ENCODE measurements around the gene SDCBP2. TPM values are rescaled to one million over a fixed set of nuclear protein-coding genes. Genes with fewer than 3 reads are reported as not detected.

Gene SDCBP2
- total RNA-seq, 2 donors from 2014 or later: 262 to 489 TPM

DNA sequence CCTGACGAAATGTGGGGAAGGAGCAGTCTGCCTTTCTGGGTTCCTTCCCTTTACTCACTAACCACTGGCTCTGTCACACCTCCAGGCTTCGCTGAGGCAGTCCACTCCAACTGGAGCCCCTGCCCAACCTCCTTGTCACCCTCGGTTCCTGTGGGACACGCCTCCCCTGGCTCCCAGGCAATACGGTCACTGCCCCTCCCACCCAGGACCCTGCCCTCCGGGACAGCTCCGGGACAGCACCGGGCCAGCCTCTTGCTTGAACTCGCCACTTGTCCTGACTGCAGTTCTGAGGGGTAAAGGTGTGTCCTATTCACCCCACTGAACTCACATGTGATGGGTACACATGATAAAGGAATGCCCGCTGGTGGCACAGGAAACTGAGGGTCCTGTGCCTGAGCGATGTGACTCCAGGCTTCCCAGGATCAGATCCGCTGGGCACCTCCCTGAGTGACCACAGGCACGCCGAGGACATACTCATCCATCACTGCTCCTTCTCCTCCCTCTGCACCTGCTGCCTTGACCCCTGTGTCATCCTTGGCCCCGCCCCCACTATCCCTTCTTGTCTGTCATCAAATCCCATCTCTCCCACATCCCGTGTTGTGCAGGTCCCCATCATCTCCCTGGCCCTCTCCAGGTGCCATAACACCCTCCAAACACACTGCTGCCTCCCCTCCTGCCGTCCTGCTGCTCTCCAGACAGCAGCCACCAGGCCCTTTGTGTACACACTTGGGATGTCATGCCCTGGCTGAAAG lies 7.9 kb downstream of the SDCBP2 start:
- ATAC-seq (no peak), DNase-seq (no peak)
- intact Hi-C loops (cut with DNase I, micrococcal nuclease): no loop called here

DNA sequence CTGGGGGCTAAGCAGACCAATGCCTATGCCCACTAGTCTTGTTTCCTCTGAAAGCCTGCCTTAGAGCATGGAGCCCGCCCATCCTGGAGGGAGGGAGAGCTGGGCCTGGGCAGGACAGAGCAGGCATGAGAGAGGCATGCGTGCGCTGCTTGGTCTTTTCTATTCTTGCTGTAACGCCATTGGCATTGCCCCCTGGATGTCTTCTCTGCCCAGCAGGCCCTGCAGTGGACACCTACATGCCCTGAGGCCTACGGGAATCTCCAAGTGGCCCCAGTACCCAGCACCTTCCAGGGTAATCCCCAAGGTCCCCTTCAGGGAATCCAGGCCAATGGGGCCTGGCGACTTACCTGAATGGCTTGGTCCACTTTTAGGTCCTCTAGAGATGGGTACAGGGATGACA lies 8.9 kb downstream of the SDCBP2 start:
- ATAC-seq: no peak
- intact Hi-C loops (cut with DNase I, micrococcal nuclease): no loop called here

DNA sequence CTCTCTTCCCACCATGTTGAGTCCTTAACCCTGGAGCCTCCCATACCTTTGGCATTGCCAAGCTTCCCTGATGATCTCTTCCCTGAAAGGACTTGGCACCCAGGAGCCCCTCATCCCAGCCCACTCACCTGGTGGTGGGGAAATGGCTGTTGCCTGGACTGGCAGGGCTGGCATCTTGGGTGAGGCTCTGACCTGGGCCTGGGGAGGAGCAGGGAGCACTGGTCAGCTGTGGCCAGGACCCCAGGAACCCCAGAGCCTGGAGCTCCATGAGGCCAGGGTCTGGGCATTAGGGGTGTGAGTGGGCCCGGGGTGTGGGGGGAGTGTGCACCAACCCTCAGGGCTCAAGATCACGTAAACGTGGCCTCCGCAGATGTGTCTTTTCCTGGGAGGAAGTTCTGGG lies 9.5 kb downstream of the SDCBP2 start:
- ATAC-seq (no peak), DNase-seq (no peak)
- intact Hi-C loops (cut with DNase I, micrococcal nuclease): no loop called here

More for the DNA sequence above, 8.9 kb downstream of the SDCBP2 start:
- no peak for DNase-seq

DNA sequence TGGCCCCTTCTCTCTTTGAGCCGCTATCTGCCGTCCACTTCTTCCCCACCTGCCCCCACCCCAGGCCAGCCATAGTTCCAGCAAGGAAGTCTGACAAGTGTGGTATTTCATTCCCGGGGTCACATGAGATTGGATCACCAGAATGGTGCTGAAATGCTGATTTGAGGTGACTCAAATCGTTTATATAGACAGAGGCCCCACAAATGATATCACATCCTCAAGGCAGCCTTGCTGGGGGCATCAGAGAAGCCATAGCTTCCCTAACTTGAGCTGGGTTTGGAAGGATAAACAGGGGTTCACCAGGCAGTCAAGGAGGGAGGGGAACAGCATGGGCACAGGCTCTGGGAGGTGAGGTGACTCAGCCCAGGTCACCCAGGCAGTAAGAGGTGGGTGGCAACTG lies 9.9 kb downstream of the SDCBP2 start:
- ATAC-seq (no peak), DNase-seq (no peak)
- intact Hi-C loops (cut with DNase I, micrococcal nuclease): no loop called here

DNA sequence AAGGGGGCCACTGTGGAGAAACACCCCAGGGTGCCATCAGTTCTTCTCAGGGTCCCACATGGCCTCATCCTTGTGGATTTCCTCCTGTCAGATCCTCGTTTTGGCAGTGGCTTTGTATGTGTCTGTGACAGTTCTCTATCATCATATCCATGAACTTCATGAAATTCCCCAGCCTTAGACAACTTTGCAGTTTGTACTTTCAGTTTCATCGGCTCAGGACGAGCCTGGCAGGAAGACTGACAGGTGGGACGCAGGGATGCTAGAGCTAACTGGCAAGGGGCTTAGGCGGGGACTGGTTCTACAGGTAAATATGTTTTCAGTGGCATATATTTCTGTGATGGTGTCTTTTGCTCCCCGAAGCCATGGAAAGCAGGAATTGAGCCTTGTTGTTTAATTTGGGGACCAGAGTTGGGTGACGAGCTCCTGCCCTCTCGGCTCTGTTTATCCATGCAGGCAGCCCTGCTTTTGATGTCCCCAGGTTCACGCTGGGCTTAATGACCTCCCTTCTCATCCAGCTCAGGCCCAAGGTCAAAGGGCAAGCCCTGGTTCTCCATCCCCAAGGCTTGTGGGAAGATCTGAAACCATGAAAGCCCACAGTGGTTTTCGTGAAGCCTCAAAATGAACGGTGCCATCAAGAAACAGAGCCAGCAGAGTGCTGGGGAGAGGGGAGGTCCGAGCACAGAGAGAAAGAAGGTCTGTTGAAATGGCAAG lies 11.2 kb downstream of the SDCBP2 start:
- no peak for DNase-seq
- intact Hi-C loops (cut with DNase I, micrococcal nuclease): no loop called here
- no peak for ATAC-seq

DNA sequence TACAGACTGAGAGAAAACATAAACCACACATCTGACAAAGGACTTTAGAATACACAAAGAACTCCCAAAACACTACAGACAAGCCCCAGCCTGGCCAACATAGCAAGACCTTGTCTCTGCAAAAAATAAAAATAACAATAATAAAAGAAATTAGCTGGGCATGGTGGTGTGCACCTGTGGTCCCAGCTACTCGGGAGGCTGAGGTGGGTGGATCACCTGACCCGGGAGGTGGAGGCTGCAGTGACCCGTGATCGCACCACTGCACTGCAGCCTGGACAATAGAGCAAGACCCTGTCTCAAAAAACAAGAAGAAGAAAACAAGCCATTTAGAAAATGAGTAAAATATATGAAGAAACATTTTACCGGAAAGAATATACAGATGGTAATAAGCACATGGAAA lies 13.1 kb downstream of the SDCBP2 start:
- intact Hi-C loops (cut with DNase I, micrococcal nuclease): no loop called here
- DNase-seq: no peak
- ATAC-seq: no peak

DNA sequence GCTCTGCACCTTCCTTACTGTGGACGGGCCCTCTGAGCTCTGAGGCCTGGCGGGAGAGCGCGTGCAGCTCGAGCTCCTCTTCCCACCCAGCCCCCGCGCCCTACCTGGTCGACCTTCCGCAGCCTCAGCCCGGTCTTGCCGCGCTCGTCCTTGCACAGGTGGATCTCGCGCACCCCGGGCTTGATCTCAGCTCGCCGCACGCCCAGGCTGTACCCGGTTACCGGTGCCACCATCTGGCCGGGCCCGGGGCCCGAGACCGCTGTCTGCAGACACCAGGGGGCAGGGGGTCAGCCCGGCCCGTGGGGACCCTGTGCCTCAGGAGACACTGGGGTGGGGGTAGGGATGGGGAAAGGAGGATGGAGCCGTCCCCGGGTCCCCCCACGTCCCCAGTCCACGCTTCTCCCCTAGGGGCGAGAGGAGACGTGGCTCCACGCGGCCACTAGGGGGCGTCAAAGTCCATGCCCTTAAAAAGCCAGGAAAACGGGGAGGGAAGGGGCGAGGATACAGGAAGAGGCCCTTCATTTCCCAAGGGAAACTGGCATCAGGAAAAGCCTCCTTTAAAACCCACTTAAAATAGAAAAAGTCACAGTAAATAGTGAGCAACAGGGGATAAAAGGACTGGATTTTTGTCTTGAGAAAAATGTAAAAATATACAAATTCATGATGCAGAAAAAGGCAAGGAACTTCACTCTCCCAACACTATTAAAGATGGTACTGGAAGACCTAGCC lies 15.5 kb downstream of the SDCBP2 start:
- ATAC-seq (peak; percentile 65), DNase-seq (peak in 1 of 2 donors; percentile 76)
- intact Hi-C loops (cut with DNase I, micrococcal nuclease): loop anchor here (5.0 kb wide), 1 partner anchor 124 kb away; no protein-coding TSS in a partner anchor

DNA sequence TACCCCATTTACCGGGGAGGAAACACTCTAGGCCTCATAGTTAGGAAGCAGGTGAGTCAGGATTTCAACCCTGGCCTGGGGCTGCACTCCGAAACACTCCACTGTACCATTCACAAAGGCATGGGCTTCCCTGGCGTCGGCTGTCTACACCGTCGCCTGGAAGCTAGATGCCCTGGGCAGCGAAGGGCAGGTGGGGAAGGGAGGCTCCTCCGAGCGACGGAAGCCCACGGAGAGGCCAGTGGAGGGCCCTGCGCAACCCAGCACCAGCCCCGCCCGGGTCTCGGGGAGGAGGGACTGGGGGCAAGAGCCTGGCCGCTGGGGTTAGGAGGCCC lies 16.1 kb downstream of the SDCBP2 start:
- DNase-seq (no peak), ATAC-seq (peak; percentile 5)
- intact Hi-C loops (cut with DNase I, micrococcal nuclease): loop anchor here (5.0 kb wide), 1 partner anchor 124 kb away; no protein-coding TSS in a partner anchor

DNA sequence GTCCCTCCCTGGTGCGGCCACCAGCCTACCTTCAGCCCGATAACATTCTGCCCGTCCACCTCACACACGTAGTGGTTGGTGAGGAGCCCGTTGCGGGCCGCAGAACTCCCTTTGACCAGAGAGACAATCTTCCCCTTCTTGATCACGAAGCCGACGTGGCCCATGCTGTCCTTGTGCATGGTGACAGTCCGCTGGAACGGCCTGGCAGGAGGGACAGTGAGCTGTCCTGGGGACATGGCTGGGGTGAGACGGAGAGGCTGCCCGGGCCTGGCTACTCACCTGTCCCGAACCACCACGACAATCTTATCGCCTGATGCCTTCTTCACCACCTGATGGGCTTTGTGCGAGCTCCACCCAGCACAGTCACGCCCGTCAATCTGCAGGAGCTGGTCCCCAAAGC lies 16.6 kb downstream of the SDCBP2 start:
- intact Hi-C loops (cut with DNase I, micrococcal nuclease): loop anchor here (5.0 kb wide), 1 partner anchor 125 kb away; no protein-coding TSS in a partner anchor
- ATAC-seq: no peak
- DNase-seq: no peak

DNA sequence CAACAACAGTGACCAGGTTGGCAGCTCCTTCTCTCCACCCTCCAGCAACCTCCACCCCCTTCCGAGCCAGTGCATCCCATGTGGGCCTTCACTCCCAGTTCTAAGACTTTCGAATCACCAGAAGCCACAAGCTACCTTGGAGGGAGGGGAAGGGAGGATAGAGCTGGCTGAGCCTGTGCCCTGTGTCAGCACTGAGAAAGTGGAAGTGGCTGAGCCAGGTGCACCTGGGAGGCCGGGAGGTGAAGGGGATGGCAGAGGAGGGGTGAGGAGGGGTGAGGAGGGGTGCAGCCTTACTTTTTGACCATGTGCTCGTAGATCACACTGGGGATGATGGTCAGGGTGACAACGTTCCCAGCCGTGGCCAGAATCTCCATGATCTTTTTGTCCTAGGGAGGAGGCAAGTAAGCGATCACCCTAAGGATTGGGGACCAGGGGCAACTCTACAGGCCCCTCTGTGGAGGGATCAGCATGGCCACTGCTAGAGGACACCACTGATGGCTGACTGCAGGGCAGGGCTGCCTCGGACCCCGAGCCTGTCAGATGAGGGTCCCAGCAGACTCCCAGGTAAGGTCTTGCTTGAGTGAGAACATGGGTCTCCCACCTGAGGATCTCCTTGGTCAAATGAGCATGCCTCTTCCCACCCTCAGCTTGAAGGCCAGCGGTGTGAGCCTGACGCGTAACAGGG lies 18.3 kb downstream of the SDCBP2 start:
- intact Hi-C loops (cut with DNase I, micrococcal nuclease): loop anchor here (5.0 kb wide), 1 partner anchor 127 kb away; no protein-coding TSS in a partner anchor
- no peak for DNase-seq
- ATAC-seq: no peak

DNA sequence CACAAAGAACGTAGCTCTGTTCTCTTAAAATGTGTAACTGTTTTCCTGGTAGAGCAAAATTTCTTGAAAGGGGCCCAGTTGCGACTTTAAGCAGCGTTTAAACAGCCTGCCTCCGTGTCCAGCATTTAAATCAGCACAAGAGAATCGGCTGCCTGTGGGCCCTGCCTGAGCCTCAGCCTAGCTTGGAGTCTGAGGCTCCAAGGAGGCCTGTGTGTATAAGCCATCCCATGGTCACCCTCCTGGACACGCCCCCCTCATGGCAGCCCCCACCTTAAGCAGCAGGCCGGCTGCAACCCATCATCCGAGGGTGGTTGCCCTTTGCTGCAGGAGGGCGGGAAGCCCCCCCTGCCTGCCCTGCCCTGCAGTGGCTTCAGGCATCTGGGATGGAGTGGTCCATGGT lies 18.9 kb downstream of the SDCBP2 start:
- ATAC-seq: no peak
- intact Hi-C loops (cut with DNase I, micrococcal nuclease): loop anchor here (5.0 kb wide), 1 partner anchor 127 kb away; no protein-coding TSS in a partner anchor
- no peak for DNase-seq

DNA sequence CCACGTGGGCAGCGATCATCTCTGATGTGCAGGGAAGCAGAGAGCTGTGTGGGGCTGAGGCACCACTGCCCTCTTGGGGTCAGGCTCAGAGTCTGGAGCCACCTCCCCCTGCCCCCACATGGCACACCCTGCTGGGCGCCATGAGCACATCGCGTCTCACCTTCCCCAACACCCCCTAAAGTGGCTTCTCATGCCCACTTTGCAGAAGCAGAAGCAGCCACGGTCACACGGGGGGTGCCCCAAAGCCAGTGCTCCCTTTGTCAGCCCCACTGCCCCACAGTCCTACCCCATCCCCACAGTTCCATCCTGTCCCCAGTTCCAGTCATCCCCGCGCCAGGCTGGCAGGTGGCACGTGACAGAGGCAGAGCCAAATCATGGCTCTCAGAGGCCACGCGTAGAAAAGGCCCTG lies 19.5 kb downstream of the SDCBP2 start:
- ATAC-seq: no peak
- intact Hi-C loops (cut with DNase I, micrococcal nuclease): no loop called here
- no peak for DNase-seq

DNA sequence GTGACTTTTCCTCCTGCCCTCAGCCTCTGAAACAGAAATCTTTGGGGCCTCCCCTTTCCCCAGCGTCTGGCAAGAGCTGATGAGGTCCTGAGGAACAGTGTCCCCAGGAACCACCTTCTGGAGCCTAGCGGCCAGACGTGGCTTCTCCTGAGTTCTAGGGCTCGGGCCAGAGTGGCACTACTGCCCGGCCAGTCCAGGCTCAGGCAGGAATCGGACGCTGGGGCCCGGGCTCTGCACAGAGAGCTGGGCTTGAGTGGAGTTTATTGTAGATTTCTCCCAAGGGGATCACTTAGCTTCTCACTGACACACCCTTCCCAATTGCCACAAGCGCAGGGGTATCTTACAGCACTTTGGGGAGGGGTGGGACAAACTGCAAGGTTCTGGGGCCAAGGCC lies 20.2 kb downstream of the SDCBP2 start:
- ATAC-seq: no peak
- intact Hi-C loops (cut with DNase I, micrococcal nuclease): no loop called here

DNA sequence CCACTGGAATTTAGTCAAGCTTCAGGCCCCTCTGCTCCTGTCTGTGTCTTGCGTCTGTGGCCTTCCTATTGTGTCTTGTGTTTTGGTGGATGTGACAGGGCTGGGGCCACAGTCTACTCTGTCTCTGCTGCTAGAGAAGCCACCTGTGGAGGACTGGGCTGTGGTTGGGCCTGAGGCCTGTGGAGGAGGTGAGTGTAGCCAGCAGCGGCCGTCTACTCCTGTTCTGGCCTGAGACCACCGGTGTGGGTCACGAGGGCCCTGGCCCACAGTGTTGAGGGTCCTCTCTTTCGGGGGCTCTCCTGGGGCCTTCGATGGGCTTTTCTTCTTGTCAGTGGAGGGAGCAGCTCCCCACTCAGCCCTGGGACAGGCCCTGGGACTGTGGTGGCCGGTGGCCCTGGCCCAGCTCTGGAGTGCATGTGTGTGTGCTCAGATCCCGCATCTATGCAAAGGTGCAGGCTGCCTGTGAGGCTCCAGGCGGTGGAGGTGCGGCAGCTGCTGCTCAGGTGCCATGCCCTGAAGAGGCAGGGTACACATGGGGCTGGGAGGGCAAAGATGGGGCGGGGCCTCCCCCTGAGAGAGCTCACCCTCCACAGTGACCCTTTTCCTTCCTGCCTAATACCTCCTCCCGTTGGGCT lies 20.8 kb downstream of the SDCBP2 start:
- intact Hi-C loops (cut with DNase I, micrococcal nuclease): no loop called here
- DNase-seq (no peak), ATAC-seq (no peak)

More for the DNA sequence above, 20.2 kb downstream of the SDCBP2 start:
- no peak for DNase-seq

DNA sequence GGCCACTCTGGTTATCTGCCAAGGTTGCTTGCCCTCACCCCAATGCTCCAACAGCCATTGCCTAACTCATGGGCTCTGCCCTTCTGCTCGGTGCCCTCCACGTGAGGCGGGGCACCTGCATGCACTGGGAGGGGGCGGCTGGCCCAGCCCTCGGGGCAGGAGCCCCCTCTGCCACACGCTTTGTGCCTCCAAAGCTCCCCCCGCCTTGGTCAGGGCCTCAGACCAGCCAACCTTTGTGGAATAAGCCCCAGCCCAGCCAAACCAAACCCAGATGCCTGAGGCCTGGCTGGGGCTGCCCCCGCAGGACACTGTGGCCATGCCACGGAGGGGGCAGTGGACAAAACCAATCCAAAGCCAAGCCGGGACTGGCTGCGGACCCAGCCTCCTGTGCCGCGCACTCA lies 21.4 kb downstream of the SDCBP2 start:
- ATAC-seq: peak; percentile 5
- intact Hi-C loops (cut with DNase I, micrococcal nuclease): no loop called here
- no peak for DNase-seq

DNA sequence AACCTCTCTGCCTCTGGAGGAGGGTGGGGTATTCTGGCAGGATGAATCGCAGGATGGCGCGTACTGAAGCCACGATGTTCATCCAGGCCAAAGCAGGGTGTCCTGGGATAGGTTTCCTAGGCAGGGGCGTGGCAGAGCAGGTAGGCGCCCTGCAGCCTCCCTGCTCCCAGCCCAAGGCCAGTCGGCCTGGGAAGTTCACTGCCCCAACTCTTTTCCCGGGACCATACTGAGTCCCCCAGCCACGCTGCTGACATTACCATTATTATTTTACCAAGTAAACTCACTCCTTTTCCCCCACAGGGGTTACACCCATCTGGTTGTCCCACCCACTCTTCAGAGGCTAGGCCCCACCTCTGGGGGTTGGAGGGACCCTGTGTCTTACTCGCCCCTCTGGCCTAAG lies 21.8 kb downstream of the SDCBP2 start:
- intact Hi-C loops (cut with DNase I, micrococcal nuclease): no loop called here
- DNase-seq (no peak), ATAC-seq (peak; percentile 12)

DNA sequence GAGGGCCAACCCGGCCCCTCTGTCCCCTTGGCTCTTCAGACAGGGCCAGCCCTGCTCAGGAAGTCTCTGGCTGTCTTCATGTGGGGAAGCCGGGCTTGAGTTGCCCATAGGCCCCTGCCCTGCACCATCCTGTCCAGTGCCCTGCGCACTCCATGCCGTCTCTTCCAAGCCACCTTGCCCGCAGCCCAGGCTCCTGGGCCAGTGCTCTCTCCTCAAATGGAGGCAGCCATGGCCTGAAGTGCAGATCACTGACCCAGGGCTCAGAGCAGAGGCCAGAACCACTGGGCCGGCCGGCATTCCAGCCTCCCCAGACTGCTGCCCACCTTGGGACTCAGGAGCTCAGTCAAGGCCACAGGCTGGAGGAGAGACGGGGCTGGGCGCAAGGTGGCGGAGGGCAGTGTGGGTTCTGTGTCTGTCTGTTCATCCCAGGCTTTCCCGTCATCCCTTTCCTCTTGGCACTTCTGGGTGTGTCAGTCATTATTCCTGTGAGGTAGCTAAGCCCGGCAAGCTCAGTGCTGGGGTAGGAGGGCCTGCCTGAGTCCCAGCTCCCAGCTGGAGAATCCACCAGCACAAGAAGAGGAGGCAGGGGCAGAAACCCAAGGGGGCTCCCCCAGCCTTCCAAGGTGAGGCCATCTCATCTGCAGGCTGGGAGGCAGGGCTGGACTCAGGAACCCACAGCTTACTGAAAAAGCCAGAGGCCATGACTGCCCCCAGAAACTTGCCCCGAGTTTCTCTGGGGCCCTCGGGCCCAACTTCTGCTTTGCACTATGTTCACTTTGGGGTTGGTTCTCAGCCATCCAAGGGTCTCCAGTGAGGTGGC lies 22.4 kb downstream of the SDCBP2 start:
- DNase-seq (no peak), ATAC-seq (peak; percentile 23)
- intact Hi-C loops (cut with DNase I, micrococcal nuclease): no loop called here

DNA sequence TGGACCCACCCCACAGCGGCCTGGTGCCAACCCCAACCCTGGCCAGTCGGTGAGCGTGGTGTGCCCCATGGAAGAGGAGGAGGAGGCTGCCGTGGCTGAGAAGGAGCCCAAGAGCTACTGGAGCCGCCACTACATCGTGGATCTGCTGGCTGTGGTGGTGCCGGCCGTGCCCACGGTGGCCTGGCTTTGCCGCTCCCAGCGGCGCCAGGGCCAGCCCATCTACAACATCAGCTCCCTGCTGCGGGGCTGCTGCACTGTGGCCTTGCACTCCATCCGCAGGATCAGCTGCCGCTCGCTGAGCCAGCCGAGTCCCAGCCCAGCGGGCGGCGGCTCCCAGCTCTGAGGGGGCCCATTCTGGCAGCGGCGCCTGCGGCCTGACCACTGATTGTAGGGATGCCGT lies 23.2 kb downstream of the SDCBP2 start:
- peak; percentile 8 for ATAC-seq
- no peak for DNase-seq
- intact Hi-C loops (cut with DNase I, micrococcal nuclease): no loop called here

Data from left colon (tissue), 2 donors.